Right renal cortex interstitium (tissue), 3 donors: ENCODE measurements around the gene TMPRSS13. TPM values are rescaled to one million over a fixed set of nuclear protein-coding genes. Genes with fewer than 3 reads are reported as not detected.

ENCODE experiments used
- DNase-seq, 3 donors: peaks; one replicate each; pipeline ENCODE4 v3.0.0-alpha.2; 2013; ENCODE audit warnings: low read depth in 3 of 3, low spot score in 2 of 3
- polyA plus RNA-seq, 3 donors: library from polyadenylated mRNA; unstranded; fragments of 120-200 nt; gene quantifications; one replicate each; pipeline ENCODE4 v1.2.1, GENCODE V29; 2013; ENCODE audit not compliant: insufficient read length in 3 of 3

TMPRSS13 gene
- polyA plus RNA-seq, 3 donors = 0.36 to 0.60 (median 0.48) TPM

GRCh38 chr11:117914991-117915618 lies 14.1 kb downstream of the TMPRSS13 start:
- DNase-seq = no peak

DNA sequence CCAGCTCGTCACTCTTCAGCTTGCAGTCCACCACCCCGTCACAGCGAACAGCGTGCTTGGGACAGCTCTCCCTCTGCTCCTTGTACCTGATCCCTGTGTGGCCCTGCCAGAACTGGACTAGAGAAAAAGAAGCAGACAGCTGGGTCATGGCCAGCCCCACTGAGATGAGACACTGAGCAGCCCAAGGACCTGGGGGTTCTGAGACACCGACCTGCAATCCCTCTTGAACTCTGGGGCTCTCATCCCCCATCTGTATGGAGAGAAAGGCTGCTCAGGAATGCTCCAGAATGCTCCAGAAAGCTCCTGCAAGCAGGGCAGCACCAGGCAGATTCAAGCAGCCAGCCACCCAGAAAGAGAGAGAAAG lies 14.8 kb downstream of the TMPRSS13 start:
- no peak for DNase-seq

DNA sequence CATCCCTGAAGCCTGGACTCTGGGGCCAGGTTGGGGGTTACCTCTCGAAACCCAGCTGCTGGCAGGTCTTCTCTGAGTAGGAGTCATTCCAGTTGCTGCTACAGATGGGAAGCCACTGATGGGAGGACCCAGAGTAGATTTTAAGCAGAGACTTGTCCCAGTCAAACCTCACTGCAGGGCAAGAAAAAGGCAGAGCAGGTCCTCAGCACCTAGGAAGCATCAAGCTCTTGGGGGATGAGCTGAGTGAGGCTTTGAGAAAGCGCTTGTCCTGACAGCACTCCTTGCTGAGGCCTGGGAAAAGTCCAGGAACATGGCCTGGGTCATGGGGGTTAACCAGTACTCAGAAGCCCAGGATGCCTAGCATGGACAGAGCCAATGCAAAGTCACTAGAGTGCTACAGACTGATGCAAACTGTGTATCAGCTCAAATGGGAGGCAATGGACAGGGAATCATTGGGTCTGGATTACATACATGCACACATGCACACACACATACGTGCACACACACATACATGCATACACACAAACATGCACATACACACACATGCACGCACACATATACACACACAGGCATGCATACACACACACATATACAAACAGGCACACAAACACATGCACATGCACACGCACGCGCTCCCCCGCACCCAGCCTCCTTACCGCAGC lies 15.3 kb downstream of the TMPRSS13 start:
- no peak for DNase-seq

GRCh38 chr11:117912497-117912896 lies 16.7 kb downstream of the TMPRSS13 start:
- no peak for DNase-seq

- DNase-seq = no peak
Observed at GRCh38 chr11:117911694-117912093, 17.5 kb downstream of the TMPRSS13 start.

- no peak for DNase-seq
Observed at GRCh38 chr11:117910941-117911655, 18.1 kb downstream of the TMPRSS13 start.

- no peak for DNase-seq
Observed at GRCh38 chr11:117910525-117910924, 18.7 kb downstream of the TMPRSS13 start.

DNA sequence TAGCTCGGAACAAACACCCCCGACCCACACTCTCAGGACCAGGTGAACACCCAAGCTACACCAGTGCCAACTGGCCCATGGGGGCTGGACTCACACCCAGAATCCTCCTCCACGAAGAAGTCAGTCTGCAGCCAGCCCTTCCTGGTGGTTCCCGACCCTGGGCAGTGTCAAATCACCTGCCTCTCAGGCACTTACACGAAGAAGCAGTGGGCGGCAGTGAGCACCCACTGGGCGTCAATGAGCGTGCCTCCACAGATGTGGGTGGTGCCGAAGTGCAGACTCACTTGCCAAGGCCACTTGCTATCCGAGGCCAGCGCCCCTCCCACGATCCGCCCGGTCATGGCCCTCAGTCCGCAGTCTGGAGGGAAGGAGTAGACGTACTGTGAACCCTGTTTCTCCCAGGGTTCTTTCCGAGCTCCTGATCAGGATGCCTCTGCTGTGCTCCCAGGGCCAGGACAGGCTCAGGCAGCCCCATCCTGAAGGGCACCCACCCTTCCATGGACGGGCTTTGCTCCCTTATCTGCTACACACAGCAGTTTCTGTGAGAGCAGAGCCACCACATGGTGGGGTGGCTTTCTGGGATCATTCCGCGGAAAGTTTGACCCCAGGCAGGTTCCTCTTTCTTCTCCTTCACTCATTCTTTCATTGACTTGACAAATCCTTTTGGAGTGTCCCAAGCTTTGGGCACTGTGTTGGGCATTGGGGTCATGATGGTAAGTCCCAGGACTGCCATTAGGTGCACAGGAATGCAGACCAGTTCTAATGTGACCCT lies 19.4 kb downstream of the TMPRSS13 start:
- DNase-seq = no peak

GRCh38 chr11:117908959-117909610 lies 20.1 kb downstream of the TMPRSS13 start:
- DNase-seq = no peak

- DNase-seq = no peak
Observed at GRCh38 chr11:117908109-117908895, 20.9 kb downstream of the TMPRSS13 start.

DNA sequence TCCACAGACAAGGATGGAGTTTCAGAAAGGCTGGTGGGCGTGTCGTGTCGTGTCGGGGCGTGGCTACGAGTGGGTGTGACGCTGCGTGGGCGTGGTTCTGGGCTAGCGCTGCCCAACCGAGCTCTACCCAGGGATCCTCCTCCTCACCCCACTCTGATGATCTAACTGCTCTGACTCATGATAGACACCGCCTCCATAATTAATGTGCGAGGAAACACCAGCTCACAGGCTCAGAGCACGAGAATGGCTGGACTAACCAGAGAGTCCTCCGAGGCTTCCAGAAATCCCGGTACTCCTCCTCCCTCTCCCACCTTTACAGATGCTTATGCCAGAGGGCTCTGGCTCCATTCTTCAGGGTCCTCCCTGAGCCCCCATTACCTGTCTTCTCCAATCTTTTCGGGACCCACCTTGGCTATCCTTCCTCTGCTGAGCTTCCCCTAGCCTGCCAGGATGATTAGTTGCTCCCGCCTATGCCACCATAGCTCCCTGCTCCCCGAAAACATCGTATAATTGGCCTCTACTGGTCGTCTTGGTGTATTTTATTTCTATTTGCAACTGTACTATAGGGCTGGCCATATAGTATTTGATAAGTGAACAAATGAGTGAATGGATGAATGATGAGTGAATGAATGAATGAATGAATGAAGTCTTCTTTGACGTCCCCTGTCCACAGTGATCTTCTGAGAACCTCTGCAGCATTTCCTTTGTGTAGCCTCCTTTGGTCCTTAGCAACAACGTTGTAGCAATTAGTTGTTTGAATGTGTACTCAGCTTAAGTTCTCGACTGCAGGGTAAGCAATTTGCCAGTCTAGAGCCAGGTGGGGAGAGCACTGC lies 21.7 kb downstream of the TMPRSS13 start:
- DNase-seq = peak; percentile 38 to 56 (median 49)

GRCh38 chr11:117906710-117907109 lies 22.5 kb downstream of the TMPRSS13 start:
- DNase-seq = no peak

- no peak for DNase-seq
Observed at GRCh38 chr11:117906126-117906525, 23.1 kb downstream of the TMPRSS13 start.

- DNase-seq = no peak
Observed at GRCh38 chr11:117905524-117905923, 23.7 kb downstream of the TMPRSS13 start.

- no peak for DNase-seq
Observed at GRCh38 chr11:117903505-117904382, 25.5 kb downstream of the TMPRSS13 start.

- no peak for DNase-seq
Observed at GRCh38 chr11:117902001-117902845, 27.0 kb downstream of the TMPRSS13 start.

DNA sequence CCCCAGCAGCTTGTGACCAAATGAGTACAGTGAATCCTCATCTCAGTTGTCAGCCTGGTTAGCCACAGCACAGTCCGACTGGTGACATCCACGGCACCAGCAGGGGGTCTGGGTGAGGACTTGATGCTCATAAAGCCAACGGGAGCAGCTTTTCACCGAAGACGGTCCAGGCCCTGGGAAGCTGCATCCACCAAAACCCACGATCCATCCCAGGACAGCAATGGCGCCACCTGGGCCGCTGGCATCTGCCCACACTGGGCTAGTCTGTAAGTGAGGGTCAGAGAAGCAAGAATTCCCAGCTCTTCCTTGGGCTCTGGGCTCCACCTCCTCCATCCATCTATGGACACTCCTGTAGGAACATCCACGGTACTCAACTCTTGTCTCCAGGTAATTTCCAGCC lies 27.6 kb downstream of the TMPRSS13 start:
- no peak for DNase-seq
